ENCODE data around the gene TEX13D.
"Not testable (repeated sequence)": the region's sequence is repeated elsewhere in the genome, so short reads cannot be mapped to it uniquely, and the experiment has no call there.

TEX13D gene

DNA sequence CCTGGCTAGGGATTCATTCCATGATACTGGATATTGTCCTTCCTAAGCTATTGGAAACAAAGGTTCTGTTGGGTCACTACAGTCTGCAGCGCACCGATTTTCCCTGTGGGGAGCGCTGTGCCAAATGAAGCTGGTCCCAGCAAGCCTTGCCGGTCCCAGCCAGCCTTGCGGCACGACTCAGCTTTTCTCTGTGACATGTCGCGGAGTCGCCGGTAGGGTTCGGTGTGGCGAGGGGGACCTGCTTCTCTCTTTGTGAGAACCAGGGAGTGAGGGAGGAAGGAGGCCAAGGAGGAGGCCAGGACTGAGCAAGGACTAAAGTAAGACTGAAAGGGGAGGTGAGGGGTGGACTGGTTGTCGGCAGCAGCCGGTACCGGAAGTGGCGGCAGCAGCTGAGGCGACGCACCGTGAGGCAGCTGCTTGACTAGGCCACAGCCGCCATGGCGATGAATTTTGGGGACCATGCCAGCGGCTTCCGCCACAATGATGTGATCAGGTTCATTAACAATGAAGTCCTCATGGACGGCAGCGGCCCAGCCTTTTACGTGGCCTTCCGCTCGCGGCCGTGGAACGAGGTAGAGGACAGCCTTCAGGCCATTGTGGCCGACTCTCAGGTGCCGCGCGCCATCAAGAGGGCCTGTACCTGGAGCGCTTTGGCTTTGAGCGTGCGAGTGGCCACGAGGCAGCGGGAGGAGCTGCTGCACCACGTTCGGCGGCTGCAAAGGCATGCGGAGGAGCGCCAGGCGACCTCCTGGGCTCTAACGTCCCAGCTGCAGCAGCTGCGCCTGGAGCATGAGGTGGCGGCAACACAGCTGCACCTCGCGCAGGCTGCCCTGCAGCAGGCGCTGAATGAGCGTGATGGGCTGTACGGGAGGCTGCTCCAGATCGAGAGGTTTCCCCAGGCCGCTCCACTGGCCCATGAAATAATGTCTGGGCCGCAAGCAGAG is at the start of gene TEX13D:
Gene TEX13D, plus strand, starts transcription at position 180 of the 944 bp plus-strand sequence. Its CDS starts 258 bp downstream, at position 438.
- DNase-seq = no peak

DNA sequence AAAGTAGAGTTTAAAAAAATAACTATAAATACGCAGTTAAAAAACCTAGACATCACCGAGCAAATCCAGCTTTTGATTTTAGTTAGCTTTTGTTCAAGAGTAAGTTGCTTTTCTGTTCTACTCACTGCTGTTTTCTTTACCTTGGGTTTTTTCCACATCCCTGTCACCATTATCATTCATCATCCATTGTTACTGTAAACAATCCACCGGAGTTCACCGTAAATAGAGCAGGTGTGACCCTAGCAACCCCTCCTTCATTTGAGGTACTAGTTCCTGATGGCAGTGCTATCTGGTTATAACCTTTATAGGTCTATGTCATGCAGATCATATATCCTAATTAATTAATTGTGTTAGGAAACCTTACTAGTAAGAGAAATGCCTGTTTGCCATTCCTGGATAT is 43.0 kb upstream of the TEX13D start:
- no peak for DNase-seq

DNA sequence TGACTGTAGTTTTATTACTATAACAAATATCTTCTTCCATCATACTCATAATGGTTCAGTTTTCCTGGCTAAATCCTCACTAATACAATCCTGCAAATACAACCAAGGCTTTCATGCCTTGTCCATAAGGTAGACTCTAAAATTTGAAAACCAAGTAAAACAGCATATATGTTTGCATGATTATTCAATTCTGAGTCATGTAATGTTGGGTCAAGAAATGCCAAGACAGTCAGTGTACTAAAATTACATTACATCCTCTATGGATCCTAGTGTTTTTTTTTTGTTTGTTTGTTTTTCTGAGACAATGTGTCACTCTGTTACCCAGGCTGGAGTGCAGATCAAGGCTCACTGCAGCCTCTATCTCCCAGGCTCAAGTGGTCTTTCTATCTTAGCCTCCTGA is 38.6 kb upstream of the TEX13D start:
- DNase-seq = no peak

DNA sequence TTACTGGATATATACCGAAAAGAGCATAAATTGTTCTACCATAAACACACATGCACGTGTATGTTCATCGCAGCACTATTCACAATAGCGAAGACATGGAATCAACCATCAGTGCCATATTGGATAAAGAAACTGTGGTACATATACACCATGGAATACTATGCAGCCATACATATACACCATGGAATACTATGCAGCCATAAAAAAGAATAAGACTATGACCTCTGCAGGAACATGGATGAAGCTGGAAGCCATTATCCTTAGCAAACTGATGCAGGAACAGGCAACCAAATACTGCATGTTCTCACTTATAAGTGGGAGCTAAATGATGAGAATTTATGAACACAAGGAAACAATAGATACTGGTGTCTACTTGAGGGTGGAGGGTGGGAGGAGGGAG is 33.1 kb upstream of the TEX13D start:
- DNase-seq = not testable (repeated sequence)

DNA sequence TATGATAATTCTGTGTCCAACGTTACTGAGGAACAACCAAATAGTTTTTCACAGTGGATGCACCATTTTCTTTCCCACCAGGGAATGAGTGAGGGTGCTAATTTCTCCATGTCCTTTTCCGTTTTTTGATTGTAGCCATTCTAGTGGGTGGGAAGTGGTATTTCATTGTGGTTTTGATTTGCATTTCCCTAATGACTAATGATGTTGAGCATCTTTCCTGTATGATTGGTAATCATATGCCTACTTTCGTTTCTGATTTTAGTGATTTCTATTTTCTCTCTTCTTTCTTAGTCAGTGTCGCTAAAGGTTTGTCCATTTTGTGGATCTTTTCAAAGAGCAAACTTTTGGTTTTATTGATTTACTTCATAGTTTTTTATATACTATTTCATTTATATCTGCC is 32.1 kb upstream of the TEX13D start:
- no peak for DNase-seq

DNA sequence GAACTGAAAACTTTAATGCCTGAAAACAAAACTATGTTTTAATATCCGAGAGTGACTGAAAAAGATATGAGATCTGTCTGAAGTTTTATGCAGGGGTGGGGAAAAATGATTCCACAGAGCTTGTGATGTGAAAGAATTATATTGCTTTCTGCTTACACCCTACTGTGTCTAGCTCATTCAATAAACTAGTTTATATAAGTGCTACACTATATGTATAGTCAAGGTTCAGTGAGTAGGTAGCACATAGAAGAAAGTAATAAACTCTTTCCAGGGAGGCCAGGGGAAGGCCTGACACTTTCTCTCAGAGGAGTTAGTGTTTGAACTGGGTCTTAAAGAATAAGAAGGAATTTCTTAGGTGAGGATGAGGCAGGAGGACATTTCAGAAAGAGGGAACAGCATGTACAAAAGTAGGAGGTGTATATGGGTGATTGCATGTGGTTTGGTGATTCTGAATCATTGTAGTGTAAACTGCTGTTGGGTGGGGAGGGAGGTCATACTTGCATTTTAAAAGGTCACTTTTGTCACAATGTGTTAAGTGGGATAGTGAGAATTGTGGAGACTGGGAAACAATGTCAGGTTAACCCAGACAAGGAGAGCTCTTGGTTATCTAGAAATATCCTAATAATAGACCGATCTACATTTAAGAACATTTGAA is 25.1 kb upstream of the TEX13D start:
- no peak for DNase-seq

DNA sequence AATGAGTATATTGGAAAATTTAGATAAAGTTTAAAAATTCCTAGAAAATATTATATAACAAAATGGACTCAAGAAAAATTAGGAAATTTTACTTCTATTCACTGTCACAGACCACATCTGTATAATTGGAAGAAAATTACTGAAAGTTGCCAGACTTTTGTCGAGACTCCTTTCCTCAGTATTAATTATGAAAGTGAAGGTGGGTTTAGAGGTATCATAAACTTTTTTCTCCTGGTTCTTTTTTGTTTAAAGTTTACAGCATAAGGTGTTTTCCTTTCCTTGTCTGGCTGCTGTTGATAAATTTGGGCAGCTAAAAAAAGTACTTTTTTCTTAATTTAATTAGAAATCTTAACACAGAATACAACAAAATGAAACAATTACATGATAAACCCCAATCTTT is 6.7 kb upstream of the TEX13D start:
- DNase-seq = no peak

DNA sequence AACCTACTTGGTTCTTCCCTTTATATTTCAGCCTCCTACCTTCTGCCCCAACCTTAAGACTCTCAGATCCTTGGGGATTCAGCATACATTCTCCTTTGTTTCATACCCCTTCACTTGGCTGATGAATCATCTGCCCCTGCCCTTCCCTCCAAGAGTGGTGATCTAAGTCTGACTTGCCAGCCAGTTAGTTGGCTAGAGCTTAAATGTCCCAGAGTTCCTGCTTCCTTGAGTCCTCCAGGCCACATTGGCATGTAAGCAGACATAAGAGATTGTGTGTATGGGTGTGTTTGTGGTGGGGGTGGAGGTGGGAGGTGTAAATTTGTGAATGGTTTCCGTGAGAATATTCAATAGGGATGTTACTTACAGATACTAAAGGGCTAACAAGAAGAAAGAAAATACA is 3.7 kb upstream of the TEX13D start:
- DNase-seq = no peak

DNA sequence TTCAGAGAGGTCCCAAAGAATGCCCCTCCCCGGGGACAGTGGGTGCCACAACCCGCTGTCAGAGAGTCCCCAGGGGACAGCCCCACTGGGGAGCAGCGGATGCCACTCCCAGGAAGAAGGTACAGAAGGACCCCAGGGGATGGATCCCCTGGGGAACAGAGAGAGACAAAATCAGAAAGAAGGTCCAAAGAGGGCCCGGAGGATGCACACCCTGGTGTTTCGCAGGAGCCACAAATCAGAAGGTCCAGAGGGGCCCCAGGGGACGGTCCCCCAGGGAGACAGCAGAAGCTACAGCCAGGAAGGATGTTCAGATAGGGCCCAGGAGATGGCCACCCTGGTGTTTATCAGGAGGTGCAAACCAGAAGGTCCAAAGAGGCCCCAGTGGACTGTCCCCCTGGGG is 1.4 kb downstream of the TEX13D start:
- no peak for DNase-seq

DNA sequence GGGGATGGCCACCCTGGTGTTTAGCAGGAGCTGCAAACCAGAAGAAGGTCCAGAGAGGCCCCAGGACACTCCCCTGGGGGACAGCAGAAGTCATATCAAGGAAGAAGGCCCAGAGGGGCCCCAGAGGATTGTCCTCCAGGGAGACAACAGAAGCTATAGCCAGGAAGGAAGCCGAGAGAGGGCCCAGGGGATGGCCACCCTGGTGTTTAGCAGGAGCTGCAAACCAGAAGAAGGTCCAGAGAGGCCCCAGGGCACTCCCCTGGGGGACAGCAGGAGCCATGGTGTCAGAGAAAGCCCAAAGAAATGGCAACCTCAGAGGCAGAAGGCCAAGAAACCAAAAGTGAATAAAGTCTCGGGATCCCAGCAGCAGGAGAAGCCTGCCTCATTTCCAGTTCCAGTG is 2.1 kb downstream of the TEX13D start:
- DNase-seq = not testable (repeated sequence)

DNA sequence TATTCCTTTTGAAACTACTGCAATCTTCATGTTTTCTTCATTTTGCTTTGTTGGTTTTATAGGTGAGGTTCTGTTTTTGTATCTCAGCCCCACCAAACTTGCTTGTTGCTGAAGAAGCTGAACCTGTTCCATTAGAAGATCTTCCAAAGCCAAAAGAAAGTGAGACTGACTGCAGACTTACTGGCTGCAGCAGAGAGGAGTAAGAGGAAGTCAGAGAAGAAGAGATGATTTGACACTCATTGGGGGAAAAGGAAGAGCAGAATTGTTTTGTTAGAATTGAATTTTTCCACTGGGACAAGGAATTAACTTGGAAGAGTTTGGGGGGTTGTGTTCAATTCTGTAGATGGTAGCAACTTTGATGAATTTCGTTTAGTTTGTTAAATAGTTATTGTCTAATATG is 3.1 kb downstream of the TEX13D start:
- no peak for DNase-seq

DNA sequence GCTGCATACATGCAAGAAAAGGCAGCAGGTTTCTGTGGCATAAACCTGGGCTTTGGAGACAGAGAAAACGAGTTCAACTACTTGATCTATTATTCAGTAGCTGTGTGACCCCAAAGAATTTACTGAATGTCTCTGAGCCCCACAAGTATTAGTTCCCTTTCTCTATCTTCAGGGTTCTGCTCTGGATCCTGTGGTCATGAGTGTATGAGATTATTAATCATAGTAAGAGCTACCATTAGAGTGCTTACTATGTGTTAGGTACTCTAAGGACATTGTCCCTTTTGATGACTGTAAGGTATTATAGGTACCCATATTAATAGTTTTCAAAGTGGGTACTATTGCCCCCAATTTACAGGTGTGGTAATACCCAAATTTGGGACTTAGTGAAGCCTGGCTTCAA is 5.5 kb downstream of the TEX13D start:
- DNase-seq = no peak

DNA sequence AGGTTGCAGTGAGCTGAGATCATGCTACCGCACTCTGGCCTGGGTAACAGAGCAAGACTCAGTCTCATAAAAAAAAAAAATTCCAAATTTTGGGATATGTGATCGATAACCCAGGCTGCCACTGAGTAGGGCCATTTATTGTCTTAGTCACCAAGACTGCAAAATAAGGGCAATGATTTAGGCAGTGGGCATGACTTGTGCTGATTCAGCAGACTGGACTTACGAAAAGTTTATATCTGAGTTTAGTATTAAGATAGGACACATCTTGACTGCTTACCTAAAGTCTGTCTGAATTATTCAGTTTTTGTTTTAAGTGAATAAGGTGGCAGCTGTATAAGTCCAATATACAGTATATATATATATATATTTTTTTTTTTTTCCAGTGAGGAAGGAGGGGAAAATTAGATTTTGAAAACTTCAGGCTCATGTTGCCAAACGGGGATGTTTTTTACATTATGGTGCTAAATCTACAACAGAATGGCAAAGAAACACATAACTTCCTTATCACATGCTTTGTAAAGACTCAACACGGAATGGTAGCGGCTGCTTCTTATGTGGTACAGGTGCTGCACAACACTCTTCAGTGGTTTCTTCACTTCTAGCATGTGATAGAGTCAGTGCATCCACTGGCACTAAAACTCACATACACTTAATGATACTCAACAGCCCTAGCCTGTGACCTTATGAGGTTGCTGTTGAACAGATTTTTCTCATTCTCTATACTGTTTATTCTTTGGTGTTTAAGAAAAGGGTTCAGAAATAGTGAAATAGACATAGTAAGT is 6.5 kb downstream of the TEX13D start:
- no peak for DNase-seq

DNA sequence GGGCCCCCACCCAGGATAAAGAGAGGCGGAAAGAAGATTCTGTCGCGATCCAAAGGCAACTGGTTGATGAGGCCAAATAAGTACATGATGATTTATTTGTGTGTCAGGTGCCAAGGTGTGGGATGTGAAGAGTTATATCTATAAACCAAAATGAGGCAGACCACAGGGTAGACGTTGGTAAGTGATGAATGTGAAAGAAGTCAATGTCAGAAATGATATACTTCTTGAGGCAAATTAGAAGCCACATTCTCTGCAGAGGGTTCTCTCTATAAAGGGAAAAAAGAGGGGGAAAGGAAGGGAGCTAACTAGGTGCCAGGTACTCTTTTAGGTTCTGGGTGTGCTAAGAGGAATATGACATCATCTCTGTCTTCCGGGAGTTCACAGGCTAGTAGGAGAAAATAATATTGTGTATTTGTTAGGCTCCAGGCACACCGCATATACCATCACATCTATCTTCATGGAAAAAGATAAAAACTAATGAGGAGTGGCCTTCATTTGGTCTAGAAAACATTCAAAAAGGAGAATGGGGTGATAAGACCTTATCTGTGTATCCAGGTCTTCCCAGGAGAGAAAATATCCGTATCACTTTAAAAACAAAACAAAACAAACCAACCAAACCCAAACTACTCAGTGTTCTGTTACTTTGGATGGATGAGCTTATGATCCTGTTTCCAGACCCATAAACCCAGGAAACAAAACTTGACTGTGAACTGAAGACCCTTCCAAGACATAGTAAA is 9.1 kb downstream of the TEX13D start:
- DNase-seq = no peak

DNA sequence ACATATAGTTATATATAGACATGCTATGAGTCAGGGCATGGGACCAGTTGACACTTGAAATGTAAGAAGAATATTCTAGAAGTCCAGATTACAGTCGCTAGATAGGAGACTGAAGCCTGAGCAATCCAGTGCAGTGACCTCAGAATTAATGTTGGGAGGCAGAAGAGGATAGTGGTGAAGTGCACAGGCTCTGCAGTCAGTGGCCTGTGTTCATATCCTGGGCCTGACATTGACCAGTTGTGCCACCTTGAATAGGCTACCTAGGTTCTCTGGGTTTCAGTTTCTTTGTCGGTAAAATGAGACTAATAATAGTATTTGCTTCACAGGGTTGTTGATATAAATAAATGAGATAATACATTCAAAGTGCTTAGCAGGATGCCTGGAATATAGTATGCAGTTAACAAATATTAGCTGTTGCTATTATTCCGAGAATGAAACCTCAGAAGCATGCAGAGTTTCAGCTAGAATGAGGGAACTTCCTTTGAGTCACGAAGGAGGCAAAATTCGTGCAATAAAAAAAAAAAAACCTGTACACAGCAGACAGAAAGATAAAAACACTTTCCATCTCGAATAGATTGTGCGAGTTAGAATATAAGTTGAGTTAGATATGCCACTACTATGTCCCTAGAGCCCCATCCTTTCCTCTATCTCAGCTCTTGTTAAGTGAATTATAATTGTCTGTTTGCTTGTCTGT is 9.9 kb downstream of the TEX13D start:
- no peak for DNase-seq

DNA sequence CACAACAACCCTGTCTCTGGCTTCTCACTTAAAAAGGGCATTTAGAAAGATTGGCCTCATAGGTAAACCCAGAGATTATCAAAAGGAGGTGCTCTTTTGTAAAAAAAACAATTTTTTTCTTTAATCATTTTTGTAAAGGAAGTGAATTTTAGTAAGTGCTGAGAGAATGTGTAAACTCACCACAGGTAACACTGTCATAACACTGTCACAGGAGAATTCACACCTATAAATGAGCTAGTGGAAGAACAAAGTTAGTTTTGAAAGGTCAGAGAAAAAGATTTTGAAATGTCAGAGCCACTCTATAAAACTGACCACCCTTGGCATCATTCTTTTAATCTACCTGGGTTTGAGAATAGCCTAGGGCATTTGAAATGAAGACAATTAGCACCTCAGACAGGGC is 10.6 kb downstream of the TEX13D start:
- DNase-seq = no peak

DNA sequence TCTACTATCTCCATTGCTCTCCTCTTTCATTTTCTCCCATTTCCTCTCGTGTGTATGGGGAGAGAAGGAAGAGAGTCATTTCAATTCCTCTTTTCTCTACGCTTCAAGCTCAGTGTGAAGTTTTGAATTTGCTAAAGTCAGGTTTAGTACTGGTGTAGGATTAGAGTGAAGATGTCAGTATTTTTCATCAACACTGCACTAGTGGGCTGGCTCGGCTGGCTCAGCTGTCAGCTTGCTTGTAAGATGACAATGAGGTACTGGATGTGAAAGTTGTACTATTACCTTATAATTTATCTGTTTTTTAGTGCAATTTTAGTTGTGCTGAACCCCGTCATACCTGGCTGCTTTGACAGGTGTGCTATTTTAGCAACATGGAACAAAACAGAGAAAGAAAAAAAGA is 11.8 kb downstream of the TEX13D start:
- no peak for DNase-seq

DNA sequence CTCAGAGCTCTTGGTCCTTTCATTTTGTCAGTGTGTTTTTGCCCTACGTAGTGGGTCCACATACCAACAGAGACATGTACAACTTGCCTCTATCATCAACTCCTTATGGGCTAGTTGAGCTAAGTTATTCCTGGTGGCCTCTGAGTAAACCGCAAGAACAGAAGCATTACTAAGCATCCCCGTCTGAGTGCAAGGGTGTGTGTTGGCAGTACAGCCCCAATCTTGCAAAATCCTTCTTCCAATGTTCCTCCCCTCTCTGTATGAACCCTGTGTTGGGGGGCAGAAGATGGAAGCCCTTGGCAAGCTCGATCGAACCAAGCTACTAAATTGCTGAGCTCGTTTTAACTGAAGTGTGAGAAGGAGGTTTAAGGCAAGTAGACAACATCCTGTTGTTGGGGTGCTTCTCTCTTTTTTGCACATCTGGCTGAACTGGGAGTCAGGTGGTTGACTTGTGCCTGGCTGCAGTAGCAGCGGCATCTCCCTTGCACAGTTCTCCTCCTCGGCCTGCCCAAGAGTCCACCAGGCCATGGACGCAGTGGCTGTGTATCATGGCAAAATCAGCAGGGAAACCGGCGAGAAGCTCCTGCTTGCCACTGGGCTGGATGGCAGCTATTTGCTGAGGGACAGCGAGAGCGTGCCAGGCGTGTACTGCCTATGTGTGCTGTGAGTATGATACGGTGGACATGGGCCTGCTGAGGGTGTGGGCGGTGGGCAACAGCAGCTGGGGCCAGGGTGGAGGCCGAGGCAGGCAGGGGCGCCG is 13.8 kb downstream of the TEX13D start, which contains the start of gene SH2D1A:
Gene SH2D1A, plus strand, starts transcription at position 447 of the 760 bp plus-strand sequence. Its CDS starts 80 bp downstream, at position 527.
- DNase-seq = peak; percentile 41

DNA sequence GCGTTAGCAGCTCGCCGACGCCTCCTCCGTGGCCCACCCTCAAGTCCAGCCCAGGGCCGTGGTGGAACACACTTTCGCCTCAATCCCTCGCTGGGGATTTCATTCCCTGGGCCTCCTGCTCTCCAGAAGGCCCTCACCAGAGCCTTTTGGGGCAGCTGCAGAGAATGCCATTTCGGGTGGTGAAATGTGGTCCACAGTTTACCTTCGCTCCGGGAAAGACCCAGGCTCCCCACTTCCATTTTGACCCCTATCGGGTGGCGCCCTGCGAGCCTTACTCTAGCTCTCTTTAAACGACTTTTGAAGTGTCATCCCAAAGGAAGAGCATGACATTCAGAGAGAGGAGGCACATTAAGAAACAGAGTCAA is 14.4 kb downstream of the TEX13D start:
- no peak for DNase-seq

DNA sequence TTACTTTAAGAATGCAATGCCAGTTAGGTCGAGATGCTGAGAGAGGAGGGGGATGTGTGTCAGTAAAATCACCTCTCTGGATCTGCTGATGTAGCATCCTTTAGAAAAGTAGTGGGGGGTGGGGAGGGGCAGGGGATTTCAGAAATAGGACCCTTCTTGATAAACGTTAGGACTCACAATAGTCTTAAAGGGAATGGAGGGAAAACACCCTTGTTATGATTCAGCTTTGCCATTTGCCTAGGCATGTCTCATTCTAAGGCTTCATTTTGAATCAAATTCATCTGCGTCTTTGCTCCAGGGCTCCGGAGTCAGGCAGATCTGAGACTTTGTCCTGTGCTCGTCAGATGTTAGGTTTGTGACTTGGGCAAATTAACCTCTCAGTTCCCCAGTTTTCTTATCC is 14.8 kb downstream of the TEX13D start:
- no peak for DNase-seq

DNA sequence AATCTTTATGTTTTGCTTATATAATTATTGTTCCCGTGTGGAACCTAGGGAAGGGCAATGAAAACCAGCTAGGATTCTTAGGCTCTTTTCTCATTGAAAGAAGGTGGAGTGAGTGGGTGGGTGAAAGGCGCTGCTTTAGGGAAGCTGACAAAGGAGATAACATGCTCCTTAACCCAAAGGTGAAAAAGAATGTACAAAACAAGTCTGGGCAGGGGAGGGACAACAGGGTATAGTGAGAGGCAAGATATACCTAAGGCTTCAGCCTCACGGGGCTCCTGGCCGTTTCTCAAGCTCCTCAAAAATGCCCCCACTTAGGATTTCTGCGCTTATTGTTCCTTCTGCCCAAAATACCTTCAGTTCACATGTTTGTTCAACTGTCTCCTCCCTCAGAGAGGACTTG is 15.7 kb downstream of the TEX13D start:
- no peak for DNase-seq
